ENCODE measurements around the gene SLC37A1. TPM values are rescaled to one million over a fixed set of nuclear protein-coding genes. Genes with fewer than 3 reads are reported as not detected.

SLC37A1 gene
- total RNA-seq, 1 experiment from 2014 or later: 11.2 TPM

DNA sequence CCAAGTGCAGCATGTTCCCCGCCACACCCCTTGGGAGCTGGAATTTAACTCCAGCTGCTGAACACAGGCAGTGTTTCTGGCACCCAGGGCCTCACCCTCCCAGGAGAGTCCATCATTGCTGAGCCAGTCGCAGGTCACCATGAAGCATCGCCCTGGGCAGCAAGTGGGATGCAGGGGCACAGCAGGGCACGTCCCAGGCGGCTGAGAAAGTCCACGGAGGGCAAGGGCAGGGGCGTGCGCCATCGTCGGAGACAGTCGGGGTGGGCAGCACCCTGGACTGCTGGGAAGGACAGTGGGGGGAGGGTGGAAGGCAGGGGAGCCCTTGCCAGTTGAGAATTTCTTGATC lies 70.6 kb downstream of the SLC37A1 start:
- BruUV-seq (replicated peaks): no TSS peak
- H3K4me1 ChIP-seq (ENCODE audit: insufficient read depth, low read length, poor library complexity, severe bottlenecking): no peaks in the 10 kb centered on the region
- DNase-seq (ENCODE audit: low spot score): no peak
- CTCF ChIA-PET: no interaction called here
- POLR2A ChIA-PET (ENCODE audit: low non-redundant PET): no interaction called here
- H3K27ac ChIP-seq (ENCODE audit: low read depth, low read length, poor library complexity, severe bottlenecking): no peak overlapping the region
- no peaks in the 10 kb centered on the region for H3K36me3 ChIP-seq (ENCODE audit: insufficient read depth, low read length, poor library complexity, severe bottlenecking)
- H3K4me3 ChIP-seq (ENCODE audit: low read depth, low read length, poor library complexity, severe bottlenecking): no peak overlapping the region
- intact Hi-C loops (cut with micrococcal nuclease; ENCODE audit: unreplicated experiment): no loop called here
- TF ChIP-seq EZH2 (IDR thresholded peaks at IDR 0.05; ENCODE audit: borderline replicate concordance, low read depth, low read length, poor library complexity, severe bottlenecking): no peak
- TF ChIP-seq CTCF (conservative IDR thresholded peaks at IDR 0.05; ENCODE audit: low read depth, low read length): no peak
- no peaks in the 10 kb centered on the region for H3K9me3 ChIP-seq (ENCODE audit: low read depth, low read length, poor library complexity, severe bottlenecking)
- no peaks in the 10 kb centered on the region for H3K27me3 ChIP-seq (replicated peaks; ENCODE audit: insufficient read depth, low read depth, low read length, poor library complexity)

- CTCF ChIA-PET: no interaction called here
- intact Hi-C loops (cut with micrococcal nuclease; ENCODE audit: unreplicated experiment): no loop called here
- Histone ChIP-seq H3K27me3 (replicated peaks; ENCODE audit: insufficient read depth, low read depth, low read length, poor library complexity) (no peaks in the 10 kb centered on the region), H3K4me3 (ENCODE audit: low read depth, low read length, poor library complexity, severe bottlenecking) (no peak overlapping the region), H3K9me3 (ENCODE audit: low read depth, low read length, poor library complexity, severe bottlenecking) (no peaks in the 10 kb centered on the region), H3K36me3 (ENCODE audit: insufficient read depth, low read length, poor library complexity, severe bottlenecking) (no peaks in the 10 kb centered on the region), H3K27ac (ENCODE audit: low read depth, low read length, poor library complexity, severe bottlenecking) (no peak overlapping the region), H3K4me1 (ENCODE audit: insufficient read depth, low read length, poor library complexity, severe bottlenecking) (no peaks in the 10 kb centered on the region)
- TF ChIP-seq EZH2 (IDR thresholded peaks at IDR 0.05; ENCODE audit: borderline replicate concordance, low read depth, low read length, poor library complexity, severe bottlenecking): no peak
- TF ChIP-seq CTCF (conservative IDR thresholded peaks at IDR 0.05; ENCODE audit: low read depth, low read length): no peak
- no TSS peak for BruUV-seq (replicated peaks)
- POLR2A ChIA-PET (ENCODE audit: low non-redundant PET): no interaction called here
- DNase-seq (ENCODE audit: low spot score): no peak
Measured at GRCh38 chr21:42585881-42586280, 72.2 kb downstream of the SLC37A1 start.

DNA sequence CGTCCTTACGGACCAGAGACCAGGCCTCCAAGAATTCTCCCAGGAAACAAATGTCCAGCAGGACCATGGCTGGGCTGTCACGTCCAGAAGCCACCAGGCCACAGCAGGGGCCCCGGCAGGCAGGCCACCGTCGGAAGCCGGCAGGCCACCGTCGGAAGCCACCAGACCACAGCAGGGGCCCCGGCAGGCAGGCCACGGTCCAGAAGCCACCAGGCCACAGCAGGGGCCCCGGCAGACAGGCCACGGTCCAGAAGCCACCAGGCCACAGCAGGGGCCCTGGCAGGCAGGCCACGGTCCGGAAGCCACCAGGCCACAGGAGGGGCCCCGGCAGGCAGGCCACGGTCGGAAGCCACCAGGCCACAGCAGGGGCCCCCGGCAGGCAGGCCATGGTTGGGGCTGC lies 72.8 kb downstream of the SLC37A1 start:
- TF ChIP-seq EZH2 (IDR thresholded peaks at IDR 0.05; ENCODE audit: borderline replicate concordance, low read depth, low read length, poor library complexity, severe bottlenecking) (no peak), CTCF (conservative IDR thresholded peaks at IDR 0.05; ENCODE audit: low read depth, low read length) (no peak)
- CTCF ChIA-PET: no interaction called here

More for the DNA sequence above, 72.8 kb downstream of the SLC37A1 start:
- POLR2A ChIA-PET (ENCODE audit: low non-redundant PET): no interaction called here
- no peak overlapping the region for H3K4me3 ChIP-seq (ENCODE audit: low read depth, low read length, poor library complexity, severe bottlenecking)
- H3K27ac ChIP-seq (ENCODE audit: low read depth, low read length, poor library complexity, severe bottlenecking): no peak overlapping the region
- no peaks in the 10 kb centered on the region for H3K9me3 ChIP-seq (ENCODE audit: low read depth, low read length, poor library complexity, severe bottlenecking)
- intact Hi-C loops (cut with micrococcal nuclease; ENCODE audit: unreplicated experiment): no loop called here
- H3K4me1 ChIP-seq (ENCODE audit: insufficient read depth, low read length, poor library complexity, severe bottlenecking): no peaks in the 10 kb centered on the region
- H3K27me3 ChIP-seq (replicated peaks; ENCODE audit: insufficient read depth, low read depth, low read length, poor library complexity): no peaks in the 10 kb centered on the region
- no TSS peak for BruUV-seq (replicated peaks)
- DNase-seq (ENCODE audit: low spot score): no peak
- H3K36me3 ChIP-seq (ENCODE audit: insufficient read depth, low read length, poor library complexity, severe bottlenecking): no peaks in the 10 kb centered on the region

Data from A673 (cell line).